IMR-90 (cell line): Measurements from ENCODE around the gene DHDH. TPM values are rescaled to one million over a fixed set of nuclear protein-coding genes. Genes with fewer than 3 reads are reported as not detected.

Experiments used
- ATAC-seq: fragments of 200-7000 bp; cut with Tn5 transposase; 2 replicates; pipeline ENCODE4 v1.9.1; 2020; ENCODE audit warnings: low read depth, mild to moderate bottlenecking, moderate library complexity
- BruUV-seq: library from RNA; stranded (reverse); fragments of 400-500 nt; replicated peaks from 2 replicates; lab custom pipeline; 2021; lab: Mats Ljungman, UMichigan
- CTCF ChIA-PET: fragments of 300-600 bp; formaldehyde crosslinking; extraction: SDS; loops from one replicate; lab custom pipeline; 2021; ENCODE audit warnings: antibody characterized with exemption; lab: Yijun Ruan, JAX
- POLR2A ChIA-PET: fragments of 300-600 bp; sonication (Branson Sonifier 250); formaldehyde crosslinking; loops from one replicate; lab custom pipeline; 2022; ENCODE audit warnings: antibody characterized with exemption; ENCODE audit not compliant: unreplicated experiment; lab: Charles Lee
- DNase-seq: peaks from one replicate; pipeline ENCODE4 v3.0.0; 2013
- H2AFZ ChIP-seq: replicated peaks from 2 replicates; pipeline ENCODE3; 2013; ENCODE audit warnings: low read length, mild to moderate bottlenecking; ENCODE audit not compliant: poor library complexity
- H2AK5ac ChIP-seq: 2 replicates; pipeline ENCODE4 v1.6.1; 2013; ENCODE audit warnings: low read depth, low read length, inconsistent platforms
- H2AK9ac ChIP-seq: replicated peaks from 2 replicates; pipeline ENCODE3; 2013; ENCODE audit warnings: mild to moderate bottlenecking, low read depth, low read length, moderate library complexity; ENCODE audit not compliant: poor library complexity
- H2BK120ac ChIP-seq: 2 replicates; pipeline ENCODE4 v1.6.1; 2013; ENCODE audit warnings: low read depth, low read length, inconsistent platforms
- H2BK15ac ChIP-seq: 3 replicates; pipeline ENCODE4 v1.6.1; 2013; ENCODE audit warnings: low read depth, low read length, inconsistent platforms
- H2BK20ac ChIP-seq: 2 replicates; pipeline ENCODE4 v1.6.1; 2013; ENCODE audit warnings: low read depth, mild to moderate bottlenecking, inconsistent platforms, low read length, moderate library complexity
- H2BK5ac ChIP-seq: 2 replicates; pipeline ENCODE4 v1.6.1; 2013; ENCODE audit warnings: mild to moderate bottlenecking, low read depth, low read length, inconsistent platforms; ENCODE audit not compliant: poor library complexity, severe bottlenecking
- H3K14ac ChIP-seq: replicated peaks from 2 replicates; pipeline ENCODE4 v1.6.1; 2013; ENCODE audit warnings: low read depth, low read length, inconsistent platforms
- H3K18ac ChIP-seq: 2 replicates; pipeline ENCODE4 v1.6.1; 2013; ENCODE audit warnings: low read depth, low read length, control low read depth
- H3K23ac ChIP-seq: 2 replicates; pipeline ENCODE4 v1.6.1; 2013; ENCODE audit warnings: low read depth, low read length, inconsistent platforms
- H3K27ac ChIP-seq: 2 replicates; pipeline ENCODE4 v1.5.1; 2013; ENCODE audit warnings: mild to moderate bottlenecking, control low read depth, low read length; ENCODE audit not compliant: insufficient read depth
- H3K27me3 ChIP-seq: 2 replicates; pipeline ENCODE4 v1.6.1; 2013; ENCODE audit warnings: low read length; ENCODE audit not compliant: control insufficient read depth, insufficient read depth
- H3K36me3 ChIP-seq: 2 replicates; pipeline ENCODE4 v1.6.1; 2013; ENCODE audit warnings: low read length, mixed read lengths; ENCODE audit not compliant: control insufficient read depth, insufficient read depth
- H3K4ac ChIP-seq: 2 replicates; pipeline ENCODE4 v1.6.1; 2013; ENCODE audit warnings: low read depth, low read length, inconsistent platforms
- H3K4me1 ChIP-seq: 2 replicates; pipeline ENCODE4 v1.6.1; 2013; ENCODE audit warnings: low read length, mixed read lengths; ENCODE audit not compliant: control insufficient read depth, insufficient read depth
- H3K4me2 ChIP-seq: 2 replicates; pipeline ENCODE4 v1.6.1; 2013; ENCODE audit warnings: low read depth, mild to moderate bottlenecking, control low read depth, low read length, moderate library complexity
- H3K4me3 ChIP-seq: 2 replicates; pipeline ENCODE4 v1.5.1; 2013; ENCODE audit warnings: low read depth, mild to moderate bottlenecking, control low read depth, low read length, moderate library complexity; ENCODE audit not compliant: insufficient read depth
- H3K56ac ChIP-seq: 2 replicates; pipeline ENCODE4 v1.6.1; 2013; ENCODE audit warnings: low read length, inconsistent platforms; ENCODE audit not compliant: insufficient read depth; ENCODE audit errors: extremely low read depth
- H3K79me1 ChIP-seq, 2 experiments: 2 replicates each; pipeline ENCODE4 v1.6.1; 2013; ENCODE audit warnings: low read length in 2 of 2, inconsistent platforms in 1 of 2, low read depth in 1 of 2
- H3K9ac ChIP-seq: 2 replicates; pipeline ENCODE4 v1.6.1; 2013; ENCODE audit warnings: low read depth, low read length, control low read depth
- H3K9me1 ChIP-seq: 2 replicates; pipeline ENCODE4 v1.6.1; 2013; ENCODE audit warnings: low read length, inconsistent platforms; ENCODE audit not compliant: insufficient read depth
- H3K9me3 ChIP-seq: 2 replicates; pipeline ENCODE4 v1.6.1; 2013; ENCODE audit warnings: low read length; ENCODE audit not compliant: control insufficient read depth, insufficient read depth
- H4K20me1 ChIP-seq: 2 replicates; pipeline ENCODE4 v1.6.1; 2013; ENCODE audit warnings: low read length, inconsistent platforms; ENCODE audit not compliant: insufficient read depth
- H4K5ac ChIP-seq: 2 replicates; pipeline ENCODE4 v1.6.1; 2013; ENCODE audit warnings: mild to moderate bottlenecking, low read depth, low read length, control low read depth
- H4K8ac ChIP-seq, 2 experiments: 2 replicates each; pipeline ENCODE4 v1.6.1; 2013; ENCODE audit warnings: low read depth in 2 of 2, low read length in 2 of 2, control low read depth in 1 of 2, inconsistent platforms in 1 of 2
- H4K91ac ChIP-seq: 2 replicates; pipeline ENCODE4 v1.6.1; 2013; ENCODE audit warnings: low read depth, low read length, inconsistent platforms; ENCODE audit not compliant: insufficient read depth
- BHLHE40 ChIP-seq: fragments of 150-350 bp; IDR thresholded peaks from 2 replicates; pipeline ENCODE4 v1.6.1; 2016; ENCODE audit warnings: mild to moderate bottlenecking, low read depth, low read length
- CEBPB ChIP-seq: IDR thresholded peaks from 2 replicates; pipeline ENCODE4 v1.6.1; 2012; ENCODE audit warnings: low read depth, low read length, improper control_type of control experiment
- MXI1 ChIP-seq: IDR thresholded peaks from 2 replicates; pipeline ENCODE4 v1.6.1; 2012; ENCODE audit warnings: low read depth, mild to moderate bottlenecking, low read length, moderate library complexity, borderline replicate concordance
- NFE2L2 ChIP-seq: fragments of 150-350 bp; IDR thresholded peaks from 2 replicates; pipeline ENCODE4 v1.6.1; 2016; ENCODE audit warnings: low read depth, mild to moderate bottlenecking, low read length
- POLR2A ChIP-seq: IDR thresholded peaks from 2 replicates; pipeline ENCODE4 v1.6.1; 2012; ENCODE audit warnings: mild to moderate bottlenecking, low read depth, low read length
- RAD21 ChIP-seq: IDR thresholded peaks from 2 replicates; pipeline ENCODE4 v1.6.1; 2012; ENCODE audit warnings: low read length, improper control_type of control experiment
- WGBS, 2 experiments: methylation state at CpG; one replicate each; pipeline versions ENCODE4 v1.1.5 to v1.1.7; 2013; ENCODE audit warnings: missing lambda C conversion rate in 2 of 2; ENCODE audit not compliant: insufficient read length in 1 of 2; ENCODE audit errors: extremely low coverage in 2 of 2; 5-methylcytosine and 5-hydroxymethylcytosine counted together
- dilution Hi-C: fragments of 300-500 bp; cut with HindIII; formaldehyde crosslinking; loops from one replicate; pipeline ENCODE4 v1.14.3; 2018; ENCODE audit warnings: low sequenced_read_pairs; ENCODE audit not compliant: unreplicated experiment
- in situ Hi-C: fragments of 300-500 bp; cut with MboI; formaldehyde crosslinking; loops from 3 replicates; pipeline ENCODE4 v1.14.3; 2019; ENCODE audit warnings: low sequenced_read_pairs, inconsistent platforms, mixed read lengths
- intact Hi-C: fragments of 100-400 bp; cut with micrococcal nuclease; formaldehyde crosslinking; loops from 2 replicates; pipeline ENCODE4 v1.10.0; 2022
- polyA plus RNA-seq, 3 experiments: library from polyadenylated mRNA; depleted of rRNA; stranded (reverse); fragments of >200 nt; gene quantifications; 2 replicates each; pipeline ENCODE4 v1.2.3, GENCODE V29; 2012; ENCODE audit warnings: low replicate concordance in 1 of 3
- total RNA-seq: library from RNA; depleted of rRNA; stranded (reverse); fragments of >200 nt; gene quantifications from 2 replicates; pipeline ENCODE4 v1.2.3, GENCODE V29; 2012
- TF ChIP-seq, protein P1 (sequence below): fragments of 150-350 bp; IDR thresholded peaks from 2 replicates; pipeline ENCODE4 v1.6.1; 2016; ENCODE audit warnings: low read depth, mild to moderate bottlenecking, low read length, moderate library complexity, borderline replicate concordance

DHDH gene
- total and polyA plus RNA-seq, 2 of the 4 experiments (the other 2 are of a cell fraction), result 0.36 to 0.53 TPM

DNA sequence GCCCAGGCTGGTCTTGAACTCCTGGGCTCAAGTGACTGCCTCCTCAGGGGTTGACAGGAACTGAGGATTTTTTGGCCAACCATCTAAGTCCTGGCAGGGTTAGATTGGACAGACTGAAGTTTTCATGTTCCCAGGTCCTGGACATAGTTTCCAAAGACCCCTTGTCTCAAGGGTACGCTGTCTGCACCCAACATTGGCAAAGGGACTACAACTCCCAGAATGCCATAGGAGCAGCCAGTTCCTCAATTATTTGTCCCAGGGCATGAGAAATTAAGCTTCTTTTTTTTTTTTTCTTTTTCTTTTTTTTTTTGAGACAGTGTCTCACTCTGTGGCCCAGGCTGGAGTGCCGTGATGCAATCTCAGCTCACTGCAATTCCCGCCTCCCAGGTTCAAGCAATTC lies 52.7 kb downstream of the DHDH start:
- no peaks in the 10 kb centered on the region for H3K9me3 ChIP-seq
- no peak overlapping the region for H3K27ac ChIP-seq
- no peak overlapping the region for H2BK120ac ChIP-seq
- H3K18ac ChIP-seq, result no peak overlapping the region
- CTCF ChIA-PET, result no interaction called here
- H4K20me1 ChIP-seq, result peaks cover 22% of the 10 kb centered on the region
- in situ Hi-C loops (no loop called here), intact Hi-C loops (no loop called here), dilution Hi-C loops (no loop called here)
- BruUV-seq, result no TSS peak
- no peak overlapping the region for H3K56ac ChIP-seq
- DNase-seq (no peak), ATAC-seq (no peak)
- peaks cover 65% of the 10 kb centered on the region for H3K36me3 ChIP-seq
- H3K4me1 ChIP-seq, result peaks cover 7% of the 10 kb centered on the region
- H4K5ac ChIP-seq, result no peak overlapping the region
- H2AK9ac ChIP-seq, result no peak overlapping the region
- H3K9me1 ChIP-seq, result peaks cover 13% of the 10 kb centered on the region
- no peak overlapping the region for H2BK15ac ChIP-seq
- no peak overlapping the region for H2AK5ac ChIP-seq
- H2BK5ac ChIP-seq, result no peak overlapping the region
- no peak overlapping the region for H3K4me2 ChIP-seq
- H3K79me1 ChIP-seq, result peaks cover 27 to 62% of the 10 kb centered on the region in 2 experiments
- WGBS, 2 experiments, result 83% methylated on average over 1 of the region's 3 CpGs; no CpG with 5 or more reads in 1 of the 2 experiments
- H2BK20ac ChIP-seq, result no peak overlapping the region
- no peak overlapping the region for H2AFZ ChIP-seq
- H3K23ac ChIP-seq, result no peak overlapping the region
- H3K4ac ChIP-seq, result no peak overlapping the region
- H3K14ac ChIP-seq, result no peak overlapping the region
- no peak overlapping the region for H4K91ac ChIP-seq
- H3K4me3 ChIP-seq, result no peak overlapping the region
- H3K27me3 ChIP-seq, result no peaks in the 10 kb centered on the region
- H4K8ac ChIP-seq, result no peak overlapping the region
- TF ChIP-seq RAD21, result no peak
- TF ChIP-seq, protein P1, sequence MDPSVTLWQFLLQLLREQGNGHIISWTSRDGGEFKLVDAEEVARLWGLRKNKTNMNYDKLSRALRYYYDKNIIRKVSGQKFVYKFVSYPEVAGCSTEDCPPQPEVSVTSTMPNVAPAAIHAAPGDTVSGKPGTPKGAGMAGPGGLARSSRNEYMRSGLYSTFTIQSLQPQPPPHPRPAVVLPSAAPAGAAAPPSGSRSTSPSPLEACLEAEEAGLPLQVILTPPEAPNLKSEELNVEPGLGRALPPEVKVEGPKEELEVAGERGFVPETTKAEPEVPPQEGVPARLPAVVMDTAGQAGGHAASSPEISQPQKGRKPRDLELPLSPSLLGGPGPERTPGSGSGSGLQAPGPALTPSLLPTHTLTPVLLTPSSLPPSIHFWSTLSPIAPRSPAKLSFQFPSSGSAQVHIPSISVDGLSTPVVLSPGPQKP, result no peak
- no peak for TF ChIP-seq CEBPB
- TF ChIP-seq NFE2L2, result no peak
- no peak for TF ChIP-seq MXI1
- TF ChIP-seq BHLHE40, result no peak
- no peak for TF ChIP-seq POLR2A
- POLR2A ChIA-PET, result interaction anchor here (0.6 kb wide), 1 partner anchor 20 kb away, joined by 4 read pairs; no protein-coding TSS in a partner anchor
- H3K9ac ChIP-seq, result no peak overlapping the region
